Naive thymus-derived CD4-positive, alpha-beta T cell (primary cell): ENCODE results near the gene DAZL. TPM values are rescaled to one million over a fixed set of nuclear protein-coding genes. Genes with fewer than 3 reads are reported as not detected.

Experiments used
- ATAC-seq: fragments of 150-1000 bp; cut with Tn5 transposase; 2 replicates; pipeline ENCODE4 v1.10.0; 2021; ENCODE audit warnings: mild to moderate bottlenecking, moderate library complexity
- CTCF ChIA-PET: fragments of 350-600 bp; sonication (Branson Sonifier 250); formaldehyde crosslinking; loops from one replicate; lab custom pipeline; 2021; ENCODE audit warnings: antibody characterized with exemption; lab: Charles Lee
- POLR2A ChIA-PET: fragments of 350-600 bp; sonication (Branson Sonifier 250); formaldehyde crosslinking; loops from one replicate; lab custom pipeline; 2021; ENCODE audit warnings: antibody characterized with exemption, inconsistent platforms; lab: Charles Lee
- DNase-seq, 9 donors: peaks; one replicate each; pipeline versions ENCODE4 v3.0.0 to v3.0.0-alpha.2; 2020 to 2022; ENCODE audit warnings: mixed read lengths in 1 of 9
- H3K27ac ChIP-seq: one replicate; pipeline ENCODE4 v1.7.0; 2013; ENCODE audit warnings: mild to moderate bottlenecking, low read depth, low read length, moderate library complexity
- H3K27me3 ChIP-seq, 2 donors: one replicate each; pipeline ENCODE4 v1.7.0; 2013; ENCODE audit warnings: low read length in 2 of 2, mild to moderate bottlenecking in 2 of 2, moderate library complexity in 2 of 2; ENCODE audit not compliant: control insufficient read depth in 2 of 2, insufficient read depth in 2 of 2
- H3K36me3 ChIP-seq, 3 experiments: 1 replicate in 2 of 3; 2 replicates in 1 of 3; pipeline ENCODE4 v1.7.0; 2013; ENCODE audit warnings: low read length in 3 of 3, mild to moderate bottlenecking in 3 of 3, moderate library complexity in 1 of 3; ENCODE audit not compliant: insufficient read depth in 3 of 3, control insufficient read depth in 2 of 3
- H3K4me1 ChIP-seq, 2 donors: one replicate each; pipeline ENCODE4 v1.7.0; 2013; ENCODE audit warnings: low read length in 2 of 2, mild to moderate bottlenecking in 2 of 2, moderate library complexity in 1 of 2; ENCODE audit not compliant: control insufficient read depth in 2 of 2, insufficient read depth in 2 of 2
- H3K4me3 ChIP-seq: 2 replicates; pipeline ENCODE4 v1.7.0; 2013; ENCODE audit warnings: mild to moderate bottlenecking, low read length
- H3K9me3 ChIP-seq, 3 experiments: 1 replicate in 2 of 3; 2 replicates in 1 of 3; pipeline ENCODE4 v1.7.0; 2013; ENCODE audit warnings: low read length in 3 of 3; ENCODE audit not compliant: control insufficient read depth in 2 of 3
- H3K27ac Mint-ChIP-seq, 9 donors: one replicate each; pipeline ENCODE4 v1.8.0; 2020 to 2022; ENCODE audit warnings: mixed read lengths in 9 of 9, mild to moderate bottlenecking in 8 of 9, moderate library complexity in 5 of 9, inconsistent platforms in 2 of 9
- H3K27me3 Mint-ChIP-seq, 5 donors: one replicate each; pipeline ENCODE4 v1.8.0; 2021 to 2022; ENCODE audit warnings: mixed read lengths in 5 of 5, mild to moderate bottlenecking in 1 of 5
- H3K36me3 Mint-ChIP-seq, 5 donors: one replicate each; pipeline ENCODE4 v1.8.0; 2020 to 2022; ENCODE audit warnings: mixed read lengths in 5 of 5, mild to moderate bottlenecking in 3 of 5, inconsistent platforms in 1 of 5
- H3K4me1 Mint-ChIP-seq, 7 donors: one replicate each; pipeline ENCODE4 v1.8.0; 2020 to 2022; ENCODE audit warnings: mixed read lengths in 7 of 7, mild to moderate bottlenecking in 3 of 7, inconsistent platforms in 1 of 7
- H3K4me3 Mint-ChIP-seq, 10 donors: one replicate each; pipeline ENCODE4 v1.8.0; 2020 to 2022; ENCODE audit warnings: mild to moderate bottlenecking in 10 of 10, mixed read lengths in 10 of 10, moderate library complexity in 6 of 10, inconsistent platforms in 2 of 10
- H3K9me3 Mint-ChIP-seq, 11 donors: one replicate each; pipeline ENCODE4 v1.8.0; 2020 to 2022; ENCODE audit warnings: mixed read lengths in 11 of 11, mild to moderate bottlenecking in 4 of 11, inconsistent platforms in 1 of 11, moderate library complexity in 1 of 11
- intact Hi-C, 2 donors: fragments of 100-400 bp; cut with micrococcal nuclease; formaldehyde crosslinking; loops; one replicate each; pipeline ENCODE4 v1.15.1; 2023
- polyA plus RNA-seq, 2 donors: library from polyadenylated mRNA; unstranded; fragments of 300-500 nt; fragmentation: Illumina TruSeq; gene quantifications; one replicate each; pipeline ENCODE4 v1.2.3, GENCODE V29; 2021
- total RNA-seq, 6 experiments: library from RNA in 5 of 6; stranded (reverse) in 5 of 6; gene quantifications; 1 replicate in 5 of 6; 2 replicates in 1 of 6; pipeline ENCODE4 v1.2.3 and lab custom pipeline; 2021 to 2026

DAZL gene
- total and polyA plus RNA-seq, 7 experiments from 2014 or later, result not detected

DNA sequence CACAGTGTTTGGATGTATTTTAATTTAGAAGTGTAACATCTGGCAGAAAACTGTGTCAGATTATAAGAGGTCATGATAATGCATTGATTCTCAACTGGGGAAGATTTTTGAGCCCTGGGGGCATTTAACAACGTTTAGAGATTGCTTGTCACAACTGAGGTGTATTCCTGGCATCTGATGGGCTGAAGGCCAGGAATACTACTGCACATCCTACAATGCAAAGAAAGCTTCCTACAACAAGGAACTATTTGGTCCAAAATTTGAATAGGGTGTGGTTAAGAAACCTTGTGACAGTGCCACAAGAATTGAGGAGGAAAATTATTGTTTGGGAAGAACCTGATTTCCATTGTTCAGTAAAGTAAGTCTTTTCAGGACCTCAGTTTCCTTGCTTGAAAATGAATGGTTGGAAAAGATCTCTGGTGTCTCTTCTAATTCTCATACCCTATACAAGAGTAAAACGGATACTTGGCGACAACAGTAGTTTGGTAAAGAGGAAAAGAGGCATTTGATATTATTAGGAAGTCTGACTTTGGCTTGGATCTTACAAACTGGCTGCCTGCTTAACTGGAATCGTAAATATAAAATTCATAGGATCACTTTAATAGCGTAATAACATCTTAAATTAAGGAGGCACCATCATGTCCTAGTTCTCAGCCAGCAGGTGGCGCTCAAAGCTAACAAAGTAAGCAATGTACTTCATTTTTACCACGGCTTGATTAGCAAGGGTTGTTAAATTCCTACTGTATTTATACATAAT, 4.3 kb downstream of the DAZL start:
- Histone ChIP-seq H3K36me3 (no peaks in the 10 kb centered on the region), H3K4me1 (peaks cover 0 to 3% of the 10 kb centered on the region in 2 donors), H3K27me3 (no peaks in the 10 kb centered on the region), H3K4me3 (no peak overlapping the region), H3K9me3 (no peaks in the 10 kb centered on the region), H3K27ac (no peak overlapping the region)
- peaks cover 0 to 54% (median 4%) of the 10 kb centered on the region in 5 donors for H3K27me3 Mint-ChIP-seq
- peaks cover 0 to 3% (median 0%) of the 10 kb centered on the region in 11 donors for H3K9me3 Mint-ChIP-seq
- ATAC-seq (peak; percentile 68), DNase-seq (peak; percentile 54 to 79 (median 68))
- no peak overlapping the region for H3K27ac Mint-ChIP-seq
- ChIA-PET POLR2A (no interaction called here), CTCF (interaction anchor here (0.6 to 4.1 kb wide), 20 partner anchors 8 to 1240 kb away, joined by 3 to 54 read pairs (median 4); partner anchors contain the start of gene PLCL2)
- intact Hi-C loops, result loop anchor here (1.0 to 5.0 kb wide), 11 partner anchors 206 to 1788 kb away; no protein-coding TSS in a partner anchor
- no peaks in the 10 kb centered on the region for H3K36me3 Mint-ChIP-seq
- H3K4me3 Mint-ChIP-seq, result no peak overlapping the region
- peaks cover 5 to 23% (median 16%) of the 10 kb centered on the region in 7 donors for H3K4me1 Mint-ChIP-seq

DNA sequence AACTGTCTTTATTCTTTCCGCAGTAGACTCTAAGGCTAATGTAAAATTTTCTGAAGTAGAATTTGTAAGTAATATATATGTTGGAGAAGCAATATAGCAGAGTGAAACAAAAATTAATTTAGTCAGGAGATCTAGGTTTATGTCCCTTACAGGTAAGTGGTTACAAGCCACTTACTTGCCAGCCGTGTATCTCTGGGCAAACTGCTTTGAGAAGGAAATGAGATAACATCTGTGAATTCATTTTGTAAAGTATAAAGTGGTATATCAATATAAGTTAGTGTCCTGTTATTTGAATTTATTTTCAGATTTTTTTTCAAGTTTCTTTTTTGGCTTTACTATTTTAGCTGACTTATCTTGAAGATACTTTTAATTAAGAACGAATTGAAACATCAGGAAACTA, 5.5 kb downstream of the DAZL start:
- no peaks in the 10 kb centered on the region for H3K36me3 Mint-ChIP-seq
- peaks cover 0 to 59% (median 4%) of the 10 kb centered on the region in 5 donors for H3K27me3 Mint-ChIP-seq
- CTCF ChIA-PET, result interaction anchor here (0.7 to 4.1 kb wide), 5 partner anchors 228 to 1242 kb away, joined by 3 to 54 read pairs (median 19); no protein-coding TSS in a partner anchor

DNA sequence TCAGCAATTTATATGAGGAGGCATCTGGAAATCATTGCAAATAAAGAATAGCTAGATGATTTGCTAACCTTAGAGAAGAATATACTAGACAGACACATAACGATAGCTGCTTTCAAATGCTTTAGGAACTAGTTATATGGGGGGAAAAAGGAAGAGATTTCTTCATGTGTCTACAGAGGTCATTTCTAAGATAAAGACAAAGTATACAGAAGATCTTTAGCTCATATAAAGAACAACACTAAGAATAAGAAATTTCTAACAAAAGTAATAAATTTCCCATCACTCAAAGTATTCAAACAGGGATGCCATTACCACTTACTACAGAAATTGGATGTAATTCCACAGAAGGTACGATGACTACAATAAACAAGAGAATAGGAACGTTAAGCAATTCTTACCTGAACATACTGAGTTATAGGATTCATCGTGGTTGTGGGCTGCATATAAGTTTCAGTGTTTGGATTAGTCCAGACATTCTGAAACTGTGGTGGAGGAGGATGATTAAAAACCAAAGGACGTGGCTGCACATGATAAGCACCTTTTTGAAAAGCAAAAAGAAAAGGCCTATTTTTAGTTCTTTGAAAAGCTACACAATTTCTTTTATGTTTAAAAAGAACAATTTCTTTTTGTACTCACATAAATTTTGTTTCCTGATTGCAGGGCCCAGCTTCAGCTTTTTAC, 8.7 kb downstream of the DAZL start:
- intact Hi-C loops, result loop anchor here (5.0 kb wide), 2 partner anchors 231 to 329 kb away; partner anchors contain the start of gene OXNAD1 (in 1 of the 2)
- ATAC-seq, result no peak

More for the DNA sequence above, 5.5 kb downstream of the DAZL start:
- Histone ChIP-seq H3K4me3 (no peak overlapping the region), H3K9me3 (no peaks in the 10 kb centered on the region), H3K27ac (no peak overlapping the region), H3K36me3 (no peaks in the 10 kb centered on the region), H3K4me1 (peaks cover 0 to 3% of the 10 kb centered on the region in 2 donors), H3K27me3 (no peaks in the 10 kb centered on the region)
- no peak for DNase-seq
- Mint-ChIP-seq H3K9me3 (peaks cover 0 to 2% (median 0%) of the 10 kb centered on the region in 11 donors), H3K27ac (no peak overlapping the region), H3K4me1 (peaks cover 5 to 27% (median 18%) of the 10 kb centered on the region in 7 donors), H3K4me3 (no peak overlapping the region)
- intact Hi-C loops, result loop anchor here (2.0 to 5.0 kb wide), 6 partner anchors 208 to 433 kb away; partner anchors contain the start of gene OXNAD1 (in 1 of the 2)
- no peak for ATAC-seq
- POLR2A ChIA-PET, result no interaction called here

DNA sequence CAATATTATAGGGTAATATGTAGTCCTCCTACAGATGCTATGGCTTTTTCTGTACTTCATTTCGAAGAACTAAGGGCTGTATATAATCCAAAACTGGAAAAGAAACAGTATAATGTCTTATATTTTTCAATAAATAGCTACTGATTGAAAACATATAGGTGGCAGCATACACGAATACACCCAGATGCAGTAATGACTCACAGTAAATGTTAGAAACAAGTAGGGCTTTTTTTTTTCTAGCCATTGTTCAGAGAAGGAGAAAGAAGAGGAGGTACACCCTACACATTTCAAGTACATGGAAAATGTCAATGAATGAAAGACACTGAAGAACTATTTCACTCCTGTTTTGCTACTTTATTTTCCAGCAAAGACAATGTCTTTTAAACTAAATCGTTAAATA, 9.4 kb downstream of the DAZL start:
- H3K27me3 ChIP-seq, result no peaks in the 10 kb centered on the region
- H3K36me3 ChIP-seq, result no peaks in the 10 kb centered on the region
- no peaks in the 10 kb centered on the region for H3K9me3 ChIP-seq
- DNase-seq, result no peak
- intact Hi-C loops, result loop anchor here (5.0 kb wide), 2 partner anchors 232 to 328 kb away; partner anchors contain the start of gene OXNAD1 (in 1 of the 2)
- H3K27me3 Mint-ChIP-seq, result peaks cover 0 to 62% (median 3%) of the 10 kb centered on the region in 5 donors
- ChIA-PET POLR2A (no interaction called here), CTCF (no interaction called here)
- H3K4me3 ChIP-seq, result no peak overlapping the region
- no peaks in the 10 kb centered on the region for H3K4me1 ChIP-seq
- peaks cover 2 to 24% (median 17%) of the 10 kb centered on the region in 7 donors for H3K4me1 Mint-ChIP-seq
- ATAC-seq, result no peak
- no peak overlapping the region for H3K4me3 Mint-ChIP-seq
- no peak overlapping the region for H3K27ac Mint-ChIP-seq
- H3K36me3 Mint-ChIP-seq, result no peaks in the 10 kb centered on the region
- H3K9me3 Mint-ChIP-seq, result peaks cover 0 to 1% (median 0%) of the 10 kb centered on the region in 11 donors
- H3K27ac ChIP-seq, result no peak overlapping the region

More for the DNA sequence above, 8.7 kb downstream of the DAZL start:
- H3K36me3 ChIP-seq, result no peaks in the 10 kb centered on the region
- POLR2A ChIA-PET, result no interaction called here
- Mint-ChIP-seq H3K27ac (peak overlapping the region in 1 of 9 donors; percentile 2), H3K36me3 (no peaks in the 10 kb centered on the region), H3K9me3 (no peaks in the 10 kb centered on the region), H3K27me3 (peaks cover 0 to 62% (median 0%) of the 10 kb centered on the region in 5 donors), H3K4me3 (peak overlapping the region in 1 of 10 donors; percentile 42), H3K4me1 (peaks cover 5 to 27% (median 18%) of the 10 kb centered on the region in 7 donors)
- no peaks in the 10 kb centered on the region for H3K27me3 ChIP-seq
- H3K27ac ChIP-seq, result no peak overlapping the region
- CTCF ChIA-PET, result interaction anchor here (0.9 to 1.3 kb wide), 4 partner anchors 306 to 817 kb away, joined by 3 to 4 read pairs (median 3); no protein-coding TSS in a partner anchor
- no peaks in the 10 kb centered on the region for H3K9me3 ChIP-seq
- DNase-seq, result peak in 1 of 9 donors; percentile 30
- H3K4me3 ChIP-seq, result no peak overlapping the region
- peaks cover 0 to 3% of the 10 kb centered on the region in 2 donors for H3K4me1 ChIP-seq

DNA sequence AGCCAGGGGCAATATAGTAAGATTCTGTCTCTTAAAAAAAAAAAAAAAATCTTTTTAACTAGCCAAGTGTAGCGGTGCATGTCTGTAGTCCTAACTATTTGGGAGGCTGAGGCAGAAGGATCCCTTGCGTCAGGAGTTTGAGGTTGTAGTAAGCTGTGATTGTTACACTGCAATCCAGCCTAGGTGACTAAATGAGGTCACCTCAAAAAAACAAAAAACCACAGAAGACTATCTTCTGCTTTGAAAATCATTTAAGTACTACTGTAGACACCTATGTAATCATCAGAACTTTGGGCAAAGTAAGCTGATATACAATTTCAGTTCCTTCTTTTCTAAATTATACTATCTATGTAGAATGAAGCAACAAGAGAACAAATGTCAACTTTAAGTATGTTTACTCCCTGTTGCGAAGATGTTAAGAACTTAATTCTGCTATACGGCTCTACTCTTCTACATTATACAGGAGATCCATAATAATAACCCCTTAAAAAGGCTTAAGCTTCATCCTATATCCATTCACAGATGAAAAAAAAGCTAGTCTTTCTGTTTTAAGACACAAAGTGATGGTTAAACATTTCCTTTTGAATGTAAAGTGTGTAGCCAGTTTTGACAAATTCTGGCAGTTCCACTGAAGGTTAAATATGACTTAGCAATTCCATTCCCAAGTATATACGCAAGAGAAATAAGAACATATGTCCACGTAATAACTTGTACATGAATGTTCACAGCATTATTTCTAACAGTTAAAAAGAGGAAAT, 15.2 kb downstream of the DAZL start:
- intact Hi-C loops, result no loop called here
- CTCF ChIA-PET, result interaction anchor here (0.6 to 0.7 kb wide), 2 partner anchors 10 to 20 kb away, joined by 3 to 4 read pairs; no protein-coding TSS in a partner anchor
- Histone ChIP-seq H3K36me3 (no peaks in the 10 kb centered on the region), H3K9me3 (no peaks in the 10 kb centered on the region), H3K27ac (no peak overlapping the region), H3K27me3 (no peaks in the 10 kb centered on the region), H3K4me3 (no peak overlapping the region), H3K4me1 (no peaks in the 10 kb centered on the region)
- no peak for DNase-seq
- H3K4me1 Mint-ChIP-seq, result peaks cover 0 to 12% (median 0%) of the 10 kb centered on the region in 7 donors
- H3K9me3 Mint-ChIP-seq, result peaks cover 0 to 1% (median 0%) of the 10 kb centered on the region in 11 donors
- H3K27me3 Mint-ChIP-seq, result peaks cover 0 to 42% (median 0%) of the 10 kb centered on the region in 5 donors
- H3K36me3 Mint-ChIP-seq, result peaks cover 0 to 1% (median 0%) of the 10 kb centered on the region in 5 donors
- no peak overlapping the region for H3K27ac Mint-ChIP-seq
- no peak overlapping the region for H3K4me3 Mint-ChIP-seq
- ATAC-seq, result no peak
- POLR2A ChIA-PET, result interaction anchor here (0.6 kb wide), 1 partner anchor 760 kb away, joined by 3 read pairs; no protein-coding TSS in a partner anchor
